Measurements from ENCODE around the gene SEC14L5.

The SEC14L5 gene

DNA sequence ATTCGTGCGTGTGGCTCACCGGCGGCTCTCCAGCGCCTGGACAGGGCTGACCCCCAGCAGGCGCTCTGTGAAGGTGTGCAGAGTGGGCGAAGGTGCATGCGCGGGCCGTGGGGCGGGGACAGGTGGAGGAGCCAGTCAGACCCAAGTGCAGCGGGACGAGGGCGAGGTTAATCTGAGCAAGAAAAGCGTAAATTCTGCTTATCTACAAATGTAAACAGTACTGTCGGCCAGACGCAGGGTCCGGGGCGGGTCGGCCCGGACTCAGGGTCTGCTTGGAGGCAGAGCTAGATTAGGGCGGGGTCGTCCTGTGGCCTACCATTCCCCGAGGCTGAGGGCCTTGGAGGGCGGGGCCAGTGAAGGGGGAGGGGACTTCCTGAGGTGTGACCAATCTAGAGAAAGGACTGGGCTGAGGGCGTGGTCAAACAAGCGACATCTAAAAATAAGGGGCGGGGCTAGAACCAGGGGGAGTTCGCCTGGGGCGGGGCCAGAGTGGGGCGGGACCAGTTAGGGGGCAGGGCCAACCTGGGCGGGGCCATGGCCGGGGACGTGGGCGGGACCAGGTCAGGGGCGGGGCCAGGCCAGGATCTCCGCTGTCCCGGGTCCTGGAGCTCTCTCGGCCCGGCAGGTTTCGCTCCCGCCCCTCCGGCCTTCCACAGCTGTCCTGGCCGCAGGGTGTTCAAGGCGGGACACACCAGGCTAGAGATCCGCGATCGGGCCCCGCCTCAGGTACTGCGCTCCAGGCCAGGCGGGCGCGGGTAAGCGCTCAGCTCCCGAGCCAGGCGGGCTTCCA lies at the start of gene SEC14L5:
TSS of gene SEC14L5 (plus strand) at position 611 of the 790 bp plus-strand sequence. CDS start 994 bp downstream, outside the sequence.
- H3K9me3 Mint-ChIP-seq: no peaks in the 10 kb centered on the region
- intact Hi-C loops (cut with micrococcal nuclease): loop anchor here (2.0 to 5.0 kb wide), 4 partner anchors 19 to 191 kb away; partner anchors contain the start of genes EEF2KMT, GLYR1, UBN1 and ZNF500
- H3K27me3 Mint-ChIP-seq: peaks cover 64% of the 10 kb centered on the region
- peaks cover 27% of the 10 kb centered on the region for H3K4me1 Mint-ChIP-seq (ENCODE audit: low read depth)
- peak within 1 kb of the TSS; percentile 77 for H3K27ac Mint-ChIP-seq
- peak within 1 kb of the TSS; percentile 87 for H3K4me3 Mint-ChIP-seq
- no peaks in the 10 kb centered on the region for H3K36me3 Mint-ChIP-seq (ENCODE audit: low read depth)

DNA sequence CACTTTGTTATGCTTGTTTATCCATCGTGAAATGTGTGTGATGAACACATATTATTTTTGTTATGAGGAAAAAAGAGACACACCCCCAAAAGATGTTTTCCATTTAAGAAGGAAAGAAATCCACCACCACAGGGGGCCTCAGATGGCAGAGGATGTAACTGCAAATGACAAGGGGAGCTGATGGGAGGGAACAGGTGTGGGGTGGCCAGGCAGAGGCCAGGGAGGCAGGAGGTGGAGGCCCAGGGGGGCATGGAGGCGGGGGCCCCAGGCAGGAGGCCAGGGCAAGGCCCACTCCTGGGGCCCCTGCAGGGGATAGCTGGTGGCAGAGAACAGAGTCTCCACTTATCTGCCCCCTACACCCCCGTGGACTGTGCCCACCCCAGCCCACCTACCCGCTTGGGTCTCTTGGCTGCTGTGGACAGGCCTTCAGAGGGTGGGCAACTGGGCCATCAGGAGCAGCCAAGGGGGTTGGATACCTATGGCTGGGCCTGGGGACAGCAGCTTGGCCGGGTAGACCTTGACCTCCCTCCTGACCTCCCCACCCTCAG lies 49.2 kb upstream of the SEC14L5 start:
- Mint-ChIP-seq H3K9me3 (no peaks in the 10 kb centered on the region), H3K27ac (no peak overlapping the region), H3K4me1 (ENCODE audit: low read depth) (no peaks in the 10 kb centered on the region), H3K27me3 (peaks cover 10% of the 10 kb centered on the region), H3K36me3 (ENCODE audit: low read depth) (no peaks in the 10 kb centered on the region), H3K4me3 (no peak overlapping the region)
- intact Hi-C loops (cut with micrococcal nuclease): no loop called here

DNA sequence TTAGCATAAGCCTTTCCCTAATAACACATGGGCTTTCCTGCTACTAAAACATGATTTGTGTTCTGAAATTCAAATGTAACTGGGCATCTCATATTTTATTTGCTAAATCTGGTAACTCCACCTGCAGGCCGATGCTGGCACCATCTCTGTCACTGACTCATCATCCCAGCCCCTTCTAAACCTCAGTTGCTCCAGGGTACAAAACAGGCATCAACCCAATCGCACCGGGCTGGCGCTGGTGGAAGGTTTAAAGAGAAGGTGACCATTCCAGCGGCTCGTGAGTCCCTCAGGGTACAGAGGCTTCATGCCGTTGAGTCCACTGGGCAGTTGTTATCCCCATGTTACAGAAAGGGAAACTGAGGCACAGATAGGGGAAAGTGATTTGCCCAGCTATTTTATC lies 48.3 kb upstream of the SEC14L5 start:
- H3K4me1 Mint-ChIP-seq (ENCODE audit: low read depth): no peaks in the 10 kb centered on the region

DNA sequence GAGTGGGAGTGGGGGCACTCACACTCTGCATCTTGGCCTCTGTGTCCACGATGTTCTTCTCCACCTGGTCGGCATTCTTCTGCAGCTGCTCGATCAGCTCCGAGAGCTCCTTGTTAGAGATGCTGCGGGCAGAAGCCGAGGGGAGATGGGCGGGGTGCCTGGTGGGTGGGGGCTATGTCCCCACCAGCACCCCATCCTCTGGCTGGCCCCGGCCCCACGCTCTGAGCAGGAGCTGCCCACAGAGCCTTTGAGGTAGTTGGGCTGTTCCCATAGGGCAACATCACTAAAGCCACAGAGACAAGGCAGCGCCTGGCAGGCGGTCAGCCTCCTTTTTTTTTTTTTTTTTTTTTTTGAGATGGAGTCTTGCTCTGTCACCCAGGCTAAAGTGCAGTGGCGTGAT lies 47.3 kb upstream of the SEC14L5 start:
- intact Hi-C loops (cut with micrococcal nuclease): no loop called here
- H3K27ac Mint-ChIP-seq: no peak overlapping the region
- no peaks in the 10 kb centered on the region for H3K4me1 Mint-ChIP-seq (ENCODE audit: low read depth)
- peaks cover 4% of the 10 kb centered on the region for H3K27me3 Mint-ChIP-seq
- H3K4me3 Mint-ChIP-seq: no peak overlapping the region
- no peaks in the 10 kb centered on the region for H3K9me3 Mint-ChIP-seq
- no peaks in the 10 kb centered on the region for H3K36me3 Mint-ChIP-seq (ENCODE audit: low read depth)

More for the DNA sequence above, 48.3 kb upstream of the SEC14L5 start:
- no peak overlapping the region for H3K27ac Mint-ChIP-seq
- no peaks in the 10 kb centered on the region for H3K9me3 Mint-ChIP-seq
- H3K36me3 Mint-ChIP-seq (ENCODE audit: low read depth): no peaks in the 10 kb centered on the region
- intact Hi-C loops (cut with micrococcal nuclease): no loop called here
- H3K4me3 Mint-ChIP-seq: no peak overlapping the region
- H3K27me3 Mint-ChIP-seq: peaks cover 8% of the 10 kb centered on the region

DNA sequence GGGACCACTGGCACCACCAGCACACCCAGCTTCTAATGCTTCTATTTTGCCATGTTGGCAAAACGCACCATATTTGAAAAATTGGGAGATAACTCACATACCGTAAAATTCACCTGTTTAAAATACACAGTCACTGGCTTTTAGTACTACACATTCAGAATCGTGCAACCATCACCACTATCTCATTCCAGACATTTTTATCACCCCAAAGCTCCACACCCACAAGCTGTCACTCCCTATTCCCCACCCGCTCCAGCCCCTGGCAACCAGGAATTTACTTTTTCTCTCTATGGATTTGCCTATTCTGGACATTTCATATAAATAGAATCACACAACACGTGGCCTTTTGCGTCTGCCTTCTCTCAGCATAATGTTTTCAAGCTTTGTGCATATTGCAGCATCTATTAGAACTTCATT lies 46.2 kb upstream of the SEC14L5 start:
- no peaks in the 10 kb centered on the region for H3K9me3 Mint-ChIP-seq
- no peak overlapping the region for H3K4me3 Mint-ChIP-seq

DNA sequence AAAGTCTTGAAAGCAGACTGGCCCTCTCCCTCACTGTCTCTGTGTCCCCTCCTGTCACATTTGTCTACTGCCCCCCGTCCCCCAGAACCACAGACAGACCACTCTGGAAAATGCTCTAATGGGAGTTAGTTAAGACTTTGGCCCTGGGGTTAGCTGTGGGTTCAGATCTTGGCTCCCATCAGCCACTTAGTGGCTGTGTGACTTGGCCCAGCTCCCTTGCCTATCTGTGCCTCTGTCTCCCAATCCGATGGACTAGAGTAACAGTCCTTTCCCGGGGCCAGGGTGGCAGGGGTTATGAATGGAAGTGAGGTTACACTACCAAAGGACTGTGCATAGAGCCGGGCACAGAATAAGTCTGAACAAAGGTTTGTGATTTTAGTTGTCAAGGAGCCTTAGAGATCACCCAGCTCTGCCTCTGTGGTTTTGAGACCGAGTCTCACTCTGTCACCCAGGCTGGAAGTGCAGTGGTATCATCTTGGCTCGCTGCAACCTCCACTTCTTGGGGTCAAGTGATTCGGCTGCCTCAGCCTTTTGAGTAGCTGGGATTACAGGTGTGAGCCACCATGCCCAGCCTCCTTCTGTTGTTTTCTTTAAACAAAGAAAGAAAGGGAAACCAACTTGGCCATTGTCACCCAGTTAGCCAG lies 44.9 kb upstream of the SEC14L5 start:
- Mint-ChIP-seq H3K27ac (no peak overlapping the region), H3K27me3 (no peaks in the 10 kb centered on the region), H3K4me1 (ENCODE audit: low read depth) (no peaks in the 10 kb centered on the region), H3K9me3 (no peaks in the 10 kb centered on the region), H3K4me3 (no peak overlapping the region), H3K36me3 (ENCODE audit: low read depth) (no peaks in the 10 kb centered on the region)
- intact Hi-C loops (cut with micrococcal nuclease): no loop called here

More for the DNA sequence above, 46.2 kb upstream of the SEC14L5 start:
- H3K27ac Mint-ChIP-seq: no peak overlapping the region
- intact Hi-C loops (cut with micrococcal nuclease): no loop called here
- no peaks in the 10 kb centered on the region for H3K27me3 Mint-ChIP-seq
- no peaks in the 10 kb centered on the region for H3K4me1 Mint-ChIP-seq (ENCODE audit: low read depth)
- H3K36me3 Mint-ChIP-seq (ENCODE audit: low read depth): no peaks in the 10 kb centered on the region

DNA sequence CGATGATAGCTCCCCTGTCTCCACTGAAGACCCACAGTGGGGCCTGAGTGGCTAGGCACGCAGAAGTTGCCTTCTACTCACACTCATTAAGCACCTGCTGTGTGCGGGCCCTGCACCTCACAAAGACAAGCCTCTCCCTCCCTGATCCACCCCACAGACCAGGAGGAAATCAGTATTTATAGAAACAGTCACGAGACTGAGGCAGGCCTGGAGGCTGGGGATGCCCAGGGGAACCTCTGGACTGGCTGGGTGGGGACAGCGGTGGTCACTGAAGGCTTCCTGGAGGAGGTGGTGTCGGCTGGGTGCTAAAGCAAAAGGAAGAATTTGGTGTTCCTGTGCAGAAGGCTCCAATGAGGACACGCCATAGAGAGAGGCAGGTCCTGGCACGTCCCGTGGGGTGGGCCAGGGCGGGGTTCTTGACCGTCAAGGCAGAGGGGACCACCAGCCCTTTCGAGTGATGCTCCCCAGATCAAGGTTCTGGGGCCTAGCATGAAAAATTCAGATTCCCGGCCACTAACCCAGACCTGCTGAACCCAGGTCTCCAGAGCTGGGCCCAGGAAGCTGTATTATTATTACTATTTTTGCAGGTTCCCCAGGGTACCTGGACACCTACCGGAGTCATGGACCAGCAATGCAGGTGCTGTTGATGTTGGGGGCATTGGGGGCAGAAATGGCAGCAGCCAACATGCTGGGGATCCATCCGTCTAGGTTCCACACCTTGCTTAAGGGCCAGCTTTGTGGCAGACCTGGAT lies 44.2 kb upstream of the SEC14L5 start:
- Mint-ChIP-seq H3K27me3 (no peaks in the 10 kb centered on the region), H3K4me3 (no peak overlapping the region), H3K27ac (no peak overlapping the region), H3K4me1 (ENCODE audit: low read depth) (no peaks in the 10 kb centered on the region), H3K9me3 (no peaks in the 10 kb centered on the region), H3K36me3 (ENCODE audit: low read depth) (no peaks in the 10 kb centered on the region)
- intact Hi-C loops (cut with micrococcal nuclease): no loop called here

DNA sequence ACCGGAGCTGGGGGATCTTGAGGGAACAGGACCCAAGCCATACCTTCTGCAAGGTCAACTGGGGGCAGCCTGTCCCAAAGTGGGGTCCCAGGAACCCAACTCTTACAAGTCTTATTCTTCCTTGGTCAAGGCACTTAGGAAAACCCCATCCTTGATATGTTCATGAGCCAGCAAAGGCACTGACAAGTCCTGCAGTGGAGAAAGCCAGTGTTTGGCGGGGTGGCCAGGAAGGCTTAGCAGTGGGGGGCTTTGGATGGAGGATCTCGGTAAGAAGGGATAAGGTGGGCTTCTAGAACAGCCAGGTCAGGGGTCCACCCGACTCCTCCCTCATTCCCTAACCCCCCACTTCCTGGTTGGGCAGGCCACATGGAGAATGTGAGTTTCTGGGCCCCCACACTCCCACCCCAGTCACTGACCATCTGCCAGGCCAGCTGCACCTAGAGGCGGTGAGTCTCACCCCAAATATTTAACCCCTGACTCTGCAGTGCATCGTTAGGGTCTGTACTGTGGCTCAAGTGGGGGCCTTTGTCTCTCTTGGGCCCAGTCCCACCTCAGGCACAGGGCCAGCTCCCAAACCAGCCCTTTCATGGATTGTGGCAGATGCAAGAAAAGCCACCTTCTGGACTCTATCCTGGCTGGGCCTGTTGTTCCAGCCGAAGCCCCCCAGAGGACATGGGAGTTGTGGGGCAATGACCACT lies 43.5 kb upstream of the SEC14L5 start:
- H3K9me3 Mint-ChIP-seq: no peaks in the 10 kb centered on the region
- no peak overlapping the region for H3K27ac Mint-ChIP-seq
- intact Hi-C loops (cut with micrococcal nuclease): no loop called here
- no peaks in the 10 kb centered on the region for H3K4me1 Mint-ChIP-seq (ENCODE audit: low read depth)
- no peaks in the 10 kb centered on the region for H3K27me3 Mint-ChIP-seq
- no peaks in the 10 kb centered on the region for H3K36me3 Mint-ChIP-seq (ENCODE audit: low read depth)
- no peak overlapping the region for H3K4me3 Mint-ChIP-seq

DNA sequence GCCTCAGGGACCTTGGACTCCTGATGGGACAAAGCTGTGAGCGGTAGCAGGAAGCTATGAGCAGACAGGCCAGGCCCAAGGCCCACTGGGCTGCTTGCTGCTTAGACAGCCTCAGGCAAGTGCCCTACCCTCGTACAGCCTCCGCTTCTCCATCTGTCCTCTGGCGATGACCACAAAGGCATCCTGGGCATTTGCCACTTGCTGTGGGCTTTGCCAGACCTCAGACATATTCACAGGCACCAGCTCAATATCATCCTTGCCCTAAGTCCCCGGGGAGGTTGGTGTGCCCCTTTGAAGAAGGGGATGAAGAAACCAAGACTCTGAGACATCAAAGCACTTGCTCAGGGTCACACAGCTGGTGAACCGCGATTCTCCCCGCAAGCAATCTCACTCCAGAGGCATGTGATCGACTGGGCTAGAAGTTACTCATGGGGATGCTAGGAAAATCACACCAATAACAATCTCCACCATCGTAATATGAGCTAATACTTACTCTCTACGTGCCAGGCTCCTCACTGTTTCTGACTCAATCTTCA lies 42.8 kb upstream of the SEC14L5 start:
- H3K27me3 Mint-ChIP-seq: peaks cover 1% of the 10 kb centered on the region
- no peak overlapping the region for H3K27ac Mint-ChIP-seq
- H3K4me1 Mint-ChIP-seq (ENCODE audit: low read depth): no peaks in the 10 kb centered on the region
- no peaks in the 10 kb centered on the region for H3K9me3 Mint-ChIP-seq
- H3K36me3 Mint-ChIP-seq (ENCODE audit: low read depth): no peaks in the 10 kb centered on the region
- intact Hi-C loops (cut with micrococcal nuclease): no loop called here
- H3K4me3 Mint-ChIP-seq: no peak overlapping the region

DNA sequence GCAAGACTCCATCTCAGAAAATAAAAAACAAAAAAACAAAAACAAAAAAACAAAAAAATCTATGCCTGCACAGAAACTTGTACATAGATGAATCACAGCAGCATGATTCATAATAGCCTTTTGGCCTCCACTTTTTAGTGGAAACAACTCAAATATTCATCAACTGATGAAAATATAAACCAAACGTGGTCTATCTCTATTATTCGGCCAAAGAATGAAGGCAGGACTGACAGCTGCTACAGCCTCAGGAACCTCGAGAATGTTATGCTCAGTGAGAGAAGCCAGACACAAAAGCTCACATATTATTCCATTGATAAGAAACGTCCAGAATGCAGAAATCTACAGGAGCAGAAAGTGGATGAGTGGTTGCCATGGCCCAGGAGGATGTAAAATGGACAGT lies 41.0 kb upstream of the SEC14L5 start:
- H3K36me3 Mint-ChIP-seq (ENCODE audit: low read depth): no peaks in the 10 kb centered on the region

DNA sequence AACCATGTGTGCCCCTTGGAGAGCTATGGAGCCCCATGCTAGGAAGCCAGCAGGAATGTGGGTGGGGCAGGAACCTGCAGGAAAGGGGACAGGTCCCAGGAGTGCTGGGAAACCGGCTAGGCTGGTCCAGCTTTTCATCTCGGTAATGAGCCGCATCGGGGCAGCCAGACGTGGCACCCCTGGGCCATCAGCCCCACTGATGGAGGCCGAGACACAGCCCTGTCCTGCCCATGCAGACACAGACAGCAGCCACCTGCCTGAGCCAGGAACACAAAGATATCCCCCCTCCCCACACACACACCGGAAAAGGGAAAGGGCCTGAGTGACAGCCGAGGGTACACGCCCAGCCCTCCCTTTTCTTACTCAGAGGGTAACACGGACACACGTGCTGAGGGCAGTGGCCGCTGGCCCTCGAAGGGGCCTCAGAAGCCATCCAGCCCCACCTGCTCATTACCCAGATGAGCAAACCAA lies 39.3 kb upstream of the SEC14L5 start:
- Mint-ChIP-seq H3K27ac (no peak overlapping the region), H3K4me3 (no peak overlapping the region), H3K9me3 (no peaks in the 10 kb centered on the region), H3K4me1 (ENCODE audit: low read depth) (no peaks in the 10 kb centered on the region), H3K36me3 (ENCODE audit: low read depth) (no peaks in the 10 kb centered on the region), H3K27me3 (peaks cover 9% of the 10 kb centered on the region)
- intact Hi-C loops (cut with micrococcal nuclease): no loop called here

More for the DNA sequence above, 41.0 kb upstream of the SEC14L5 start:
- Mint-ChIP-seq H3K4me1 (ENCODE audit: low read depth) (no peaks in the 10 kb centered on the region), H3K27ac (no peak overlapping the region), H3K9me3 (no peaks in the 10 kb centered on the region), H3K27me3 (peaks cover 6% of the 10 kb centered on the region), H3K4me3 (no peak overlapping the region)
- intact Hi-C loops (cut with micrococcal nuclease): no loop called here

DNA sequence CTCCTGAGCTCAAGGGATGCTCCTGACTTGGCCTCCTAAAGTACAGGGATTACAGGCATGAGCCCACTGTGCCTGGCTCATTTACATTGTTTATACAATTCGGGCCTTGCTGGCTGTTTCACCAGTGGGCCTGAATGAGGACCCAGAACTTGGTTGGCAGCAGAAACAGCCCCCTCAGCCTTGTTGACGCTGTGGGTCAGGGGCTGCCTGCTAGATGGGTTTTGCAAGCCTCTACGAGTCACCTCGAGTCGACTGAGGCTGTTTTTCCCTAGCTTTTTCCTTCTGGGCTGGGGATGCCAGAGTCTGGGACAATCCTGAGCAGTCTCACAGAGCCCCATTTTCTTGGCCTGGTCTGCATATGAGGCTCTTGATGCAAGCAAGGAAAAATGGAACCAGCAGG lies 37.3 kb upstream of the SEC14L5 start:
- no peaks in the 10 kb centered on the region for H3K4me1 Mint-ChIP-seq (ENCODE audit: low read depth)

DNA sequence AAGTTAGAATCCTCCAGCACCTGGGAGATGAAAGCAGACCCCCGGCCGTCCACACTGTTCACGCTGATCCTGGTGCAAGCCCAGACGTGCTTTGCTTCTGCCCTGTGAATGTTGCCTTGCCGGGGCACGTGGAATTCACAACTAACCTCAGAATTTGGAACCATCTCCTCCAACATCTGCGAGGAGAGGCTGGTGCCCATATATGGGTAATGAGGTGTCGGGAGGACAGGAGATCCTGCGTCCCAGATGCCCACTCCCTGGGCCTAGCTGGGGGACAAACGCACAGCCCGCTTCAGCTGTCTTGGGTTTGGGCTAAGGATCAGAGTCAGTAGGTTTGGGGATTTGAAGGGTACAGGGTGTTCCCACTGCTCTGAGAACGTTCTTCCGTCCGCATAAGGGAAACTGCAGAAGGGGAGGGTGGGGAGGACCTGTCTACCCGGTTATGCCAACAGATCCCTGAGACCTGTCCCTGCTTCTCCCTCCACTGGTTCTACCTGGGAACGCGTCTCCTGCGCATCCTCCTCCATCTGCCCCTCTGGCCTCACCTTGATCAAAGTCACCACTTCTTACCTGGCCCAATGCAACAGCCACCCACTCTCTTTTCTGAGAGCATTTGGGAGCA lies 35.3 kb upstream of the SEC14L5 start:
- Mint-ChIP-seq H3K4me3 (no peak overlapping the region), H3K36me3 (ENCODE audit: low read depth) (no peaks in the 10 kb centered on the region), H3K27me3 (peaks cover 18% of the 10 kb centered on the region), H3K4me1 (ENCODE audit: low read depth) (no peaks in the 10 kb centered on the region), H3K9me3 (peaks cover 12% of the 10 kb centered on the region), H3K27ac (no peak overlapping the region)
- intact Hi-C loops (cut with micrococcal nuclease): no loop called here

More for the DNA sequence above, 37.3 kb upstream of the SEC14L5 start:
- Mint-ChIP-seq H3K27me3 (peaks cover 18% of the 10 kb centered on the region), H3K36me3 (ENCODE audit: low read depth) (no peaks in the 10 kb centered on the region), H3K27ac (no peak overlapping the region), H3K4me3 (no peak overlapping the region), H3K9me3 (no peaks in the 10 kb centered on the region)
- intact Hi-C loops (cut with micrococcal nuclease): no loop called here
